Esophagus muscularis mucosa (tissue), 4 donors: Measurements from ENCODE around the gene SMIM29. TPM values are rescaled to one million over a fixed set of nuclear protein-coding genes. Genes with fewer than 3 reads are reported as not detected.
"Not testable (repeated sequence)": the region's sequence is repeated elsewhere in the genome, so short reads cannot be mapped to it uniquely, and the experiment has no call there.

ENCODE experiments used
- DNase-seq: peaks from one replicate; pipeline ENCODE4 v3.0.0-alpha.2; 2017; ENCODE audit errors: extremely low spot score
- H3K27ac ChIP-seq, 4 donors: fragments of 200-600 bp; sonication (generic); replicated peaks in 1 of 4; 1 replicate in 3 of 4; 2 replicates in 1 of 4; pipeline ENCODE4 v1.5.1; 2016 to 2019; ENCODE audit warnings: mild to moderate bottlenecking in 1 of 4
- H3K27me3 ChIP-seq, 4 donors: fragments of 200-600 bp; sonication (generic); one replicate each; pipeline versions ENCODE4 v1.5.1 to v1.6.0; 2016 to 2019
- H3K36me3 ChIP-seq, 4 donors: fragments of 200-600 bp; sonication (generic); one replicate each; pipeline ENCODE4 v1.5.1; 2016 to 2019
- H3K4me1 ChIP-seq, 4 donors: fragments of 200-600 bp; sonication (generic); one replicate each; pipeline ENCODE4 v1.5.1; 2016 to 2019
- H3K4me3 ChIP-seq, 4 donors: fragments of 200-600 bp; sonication (generic); 1 replicate in 2 of 4; 2 replicates in 2 of 4; pipeline ENCODE4 v1.5.1; 2016 to 2019; ENCODE audit warnings: mild to moderate bottlenecking in 4 of 4, moderate library complexity in 1 of 4
- H3K9me3 ChIP-seq, 4 donors: fragments of 200-600 bp; sonication (generic); 1 replicate in 3 of 4; 2 replicates in 1 of 4; pipeline ENCODE4 v1.5.1; 2016 to 2019
- EP300 ChIP-seq: sonication (generic); formaldehyde crosslinking; IDR thresholded peaks from one replicate; pipeline ENCODE4 v1.6.1; 2017; ENCODE audit warnings: antibody characterized with exemption
- POLR2A ChIP-seq: fragments of 450-650 bp; IDR thresholded peaks from one replicate; pipeline ENCODE4 v1.6.1; 2017; ENCODE audit warnings: antibody characterized with exemption, moderate library complexity, mild to moderate bottlenecking, low read depth
- POLR2AphosphoS5 ChIP-seq, 2 donors: sonication (generic); formaldehyde crosslinking; IDR thresholded peaks; one replicate each; pipeline ENCODE4 v1.6.1; 2017; ENCODE audit warnings: antibody characterized with exemption in 2 of 2
- WGBS: methylation state at CpG from one replicate; pipeline ENCODE4 v1.1.5; 2018; 5-methylcytosine and 5-hydroxymethylcytosine counted together
- intact Hi-C: fragments of 100-400 bp; cut with DNase I; formaldehyde crosslinking; loops from one replicate; pipeline ENCODE4 v1.15.1; 2023
- total RNA-seq, 4 donors: library from RNA; depleted of rRNA; stranded (reverse); fragments of >200 nt; gene quantifications; one replicate each; pipeline versions ENCODE4 v1.1.0 to v1.2.1, GENCODE V29; 2016
- TF ChIP-seq, protein P1 (sequence below), 3 experiments: fragments of 200-600 bp in 2 of 3; fragments of 450-650 bp in 1 of 3; sonication (generic) in 2 of 3; IDR thresholded peaks; one replicate each; pipeline ENCODE4 v1.5.1; 2017 to 2019; ENCODE audit warnings: antibody characterized with exemption in 3 of 3, mild to moderate bottlenecking in 2 of 3, moderate library complexity in 1 of 3

Gene SMIM29
- total RNA-seq, 4 donors from 2014 or later: 21.2 to 26.3 (median 23.4) TPM

DNA sequence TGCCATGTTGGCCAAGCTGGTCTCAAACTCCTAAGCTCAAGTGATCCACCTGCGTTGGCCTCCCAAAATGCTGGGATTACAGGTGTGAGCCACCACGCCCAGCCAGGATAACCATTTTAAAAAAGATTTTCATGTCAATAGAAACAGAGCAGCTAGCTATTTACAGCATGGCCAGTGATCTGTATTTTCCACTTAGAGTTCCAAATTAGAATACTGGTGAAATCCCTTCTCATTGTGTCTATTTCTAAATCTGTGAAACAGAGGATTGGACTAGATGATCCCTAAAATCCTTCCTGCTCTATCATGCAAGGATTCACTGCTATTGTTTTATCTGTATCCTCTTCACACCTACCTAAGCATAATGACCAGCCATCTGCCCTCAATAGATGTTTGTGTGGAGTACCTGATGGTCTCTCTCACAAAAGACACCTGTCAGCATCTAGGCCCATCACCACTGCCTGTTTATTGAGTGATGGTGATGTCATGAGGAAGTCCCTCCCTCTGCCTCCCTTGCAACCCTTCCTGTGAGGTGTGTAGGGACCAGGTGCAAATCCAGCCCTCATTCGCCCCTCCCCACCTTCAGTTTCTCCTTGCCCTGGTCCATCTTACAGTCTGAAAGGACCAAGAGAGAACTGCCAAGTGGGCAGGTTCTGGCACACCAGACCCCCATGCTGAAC, 26.5 kb upstream of the SMIM29 start:
- TF ChIP-seq EP300: no peak
- TF ChIP-seq, protein P1, sequence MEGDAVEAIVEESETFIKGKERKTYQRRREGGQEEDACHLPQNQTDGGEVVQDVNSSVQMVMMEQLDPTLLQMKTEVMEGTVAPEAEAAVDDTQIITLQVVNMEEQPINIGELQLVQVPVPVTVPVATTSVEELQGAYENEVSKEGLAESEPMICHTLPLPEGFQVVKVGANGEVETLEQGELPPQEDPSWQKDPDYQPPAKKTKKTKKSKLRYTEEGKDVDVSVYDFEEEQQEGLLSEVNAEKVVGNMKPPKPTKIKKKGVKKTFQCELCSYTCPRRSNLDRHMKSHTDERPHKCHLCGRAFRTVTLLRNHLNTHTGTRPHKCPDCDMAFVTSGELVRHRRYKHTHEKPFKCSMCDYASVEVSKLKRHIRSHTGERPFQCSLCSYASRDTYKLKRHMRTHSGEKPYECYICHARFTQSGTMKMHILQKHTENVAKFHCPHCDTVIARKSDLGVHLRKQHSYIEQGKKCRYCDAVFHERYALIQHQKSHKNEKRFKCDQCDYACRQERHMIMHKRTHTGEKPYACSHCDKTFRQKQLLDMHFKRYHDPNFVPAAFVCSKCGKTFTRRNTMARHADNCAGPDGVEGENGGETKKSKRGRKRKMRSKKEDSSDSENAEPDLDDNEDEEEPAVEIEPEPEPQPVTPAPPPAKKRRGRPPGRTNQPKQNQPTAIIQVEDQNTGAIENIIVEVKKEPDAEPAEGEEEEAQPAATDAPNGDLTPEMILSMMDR (IDR thresholded peaks at IDR 0.05): no peak
- TF ChIP-seq POLR2AphosphoS5 (IDR thresholded peaks at IDR 0.05): no peak
- no peak for TF ChIP-seq POLR2A
- Histone ChIP-seq H3K4me1 (peaks cover 4 to 23% (median 4%) of the 10 kb centered on the region in 4 donors), H3K27ac (no peak overlapping the region), H3K4me3 (no peak overlapping the region), H3K36me3 (peaks cover 0 to 23% (median 8%) of the 10 kb centered on the region in 4 donors), H3K27me3 (no peaks in the 10 kb centered on the region), H3K9me3 (no peaks in the 10 kb centered on the region)
- intact Hi-C loops: no loop called here
- no peak for DNase-seq
- 92% methylated on average over 3 of the region's 3 CpGs for WGBS

DNA sequence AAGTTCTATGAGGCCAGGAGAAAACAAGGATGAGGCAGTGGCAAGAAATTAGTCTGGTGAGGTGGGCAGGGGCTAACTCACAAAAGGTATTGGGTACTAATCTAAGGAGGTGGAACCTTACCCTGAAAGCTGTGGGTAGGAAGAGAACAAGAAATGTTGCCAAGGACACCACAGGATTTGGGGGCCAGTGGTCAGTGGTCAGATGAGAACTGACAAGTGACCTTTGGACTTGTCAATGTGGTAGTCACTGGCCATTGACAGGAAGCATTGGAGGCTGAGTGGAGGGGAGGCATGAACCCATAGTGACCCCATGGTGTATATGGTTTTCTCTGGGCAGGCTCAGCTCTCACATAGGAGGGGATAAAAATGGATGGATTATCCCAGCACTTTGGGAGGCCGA, 25.3 kb upstream of the SMIM29 start:
- Histone ChIP-seq H3K27me3 (no peaks in the 10 kb centered on the region), H3K9me3 (no peaks in the 10 kb centered on the region), H3K4me3 (no peak overlapping the region), H3K27ac (no peak overlapping the region), H3K36me3 (peaks cover 0 to 12% (median under 1%) of the 10 kb centered on the region in 4 donors), H3K4me1 (peaks cover 4 to 23% (median 4%) of the 10 kb centered on the region in 4 donors)
- 90% methylated on average over 1 of the region's 1 CpG for WGBS
- intact Hi-C loops: no loop called here
- no peak for DNase-seq
- no peak for TF ChIP-seq POLR2AphosphoS5 (IDR thresholded peaks at IDR 0.05)
- TF ChIP-seq, protein P1 (IDR thresholded peaks at IDR 0.05): no peak
- no peak for TF ChIP-seq POLR2A
- no peak for TF ChIP-seq EP300

DNA sequence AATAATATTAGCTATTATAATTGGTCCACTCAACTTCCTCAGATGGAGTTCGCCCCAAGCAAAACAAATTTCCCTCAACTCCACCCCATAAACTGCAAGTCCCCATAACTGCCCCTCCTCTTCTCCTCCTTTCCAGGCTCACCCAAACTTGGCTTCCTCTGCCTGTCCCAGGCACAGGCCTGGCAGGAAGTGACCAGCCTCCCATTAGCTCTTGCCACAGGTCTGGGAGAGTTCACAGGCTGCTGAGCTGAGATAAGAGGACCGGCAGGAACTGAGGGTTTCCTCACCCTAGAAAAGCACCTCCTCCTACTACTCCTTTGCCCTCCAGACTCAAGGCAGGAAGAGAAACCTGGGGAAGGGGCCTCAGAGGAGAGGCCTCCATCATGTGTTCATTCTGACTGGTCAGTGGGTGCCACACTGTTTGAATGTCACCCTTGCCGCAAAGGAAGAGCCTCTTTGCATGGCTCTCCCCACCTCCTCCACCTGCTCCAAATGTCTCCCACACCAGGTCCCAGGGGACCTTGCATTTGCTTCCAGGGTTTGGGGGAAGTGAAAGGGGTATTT, 24.5 kb upstream of the SMIM29 start:
- 68% methylated on average over 3 of the region's 3 CpGs for WGBS
- peaks cover 4 to 23% (median 4%) of the 10 kb centered on the region in 4 donors for H3K4me1 ChIP-seq
- H3K9me3 ChIP-seq: no peaks in the 10 kb centered on the region
- H3K27me3 ChIP-seq: no peaks in the 10 kb centered on the region
- DNase-seq: no peak
- intact Hi-C loops: no loop called here
- H3K36me3 ChIP-seq: peaks cover 0 to 6% (median 0%) of the 10 kb centered on the region in 4 donors
- no peak overlapping the region for H3K4me3 ChIP-seq
- no peak for TF ChIP-seq POLR2A
- TF ChIP-seq, protein P1 (IDR thresholded peaks at IDR 0.05): no peak
- peak; percentile 48 to 60 for TF ChIP-seq POLR2AphosphoS5 (IDR thresholded peaks at IDR 0.05)
- no peak for TF ChIP-seq EP300
- H3K27ac ChIP-seq: peak overlapping the region in 1 of 4 donors; percentile 23

DNA sequence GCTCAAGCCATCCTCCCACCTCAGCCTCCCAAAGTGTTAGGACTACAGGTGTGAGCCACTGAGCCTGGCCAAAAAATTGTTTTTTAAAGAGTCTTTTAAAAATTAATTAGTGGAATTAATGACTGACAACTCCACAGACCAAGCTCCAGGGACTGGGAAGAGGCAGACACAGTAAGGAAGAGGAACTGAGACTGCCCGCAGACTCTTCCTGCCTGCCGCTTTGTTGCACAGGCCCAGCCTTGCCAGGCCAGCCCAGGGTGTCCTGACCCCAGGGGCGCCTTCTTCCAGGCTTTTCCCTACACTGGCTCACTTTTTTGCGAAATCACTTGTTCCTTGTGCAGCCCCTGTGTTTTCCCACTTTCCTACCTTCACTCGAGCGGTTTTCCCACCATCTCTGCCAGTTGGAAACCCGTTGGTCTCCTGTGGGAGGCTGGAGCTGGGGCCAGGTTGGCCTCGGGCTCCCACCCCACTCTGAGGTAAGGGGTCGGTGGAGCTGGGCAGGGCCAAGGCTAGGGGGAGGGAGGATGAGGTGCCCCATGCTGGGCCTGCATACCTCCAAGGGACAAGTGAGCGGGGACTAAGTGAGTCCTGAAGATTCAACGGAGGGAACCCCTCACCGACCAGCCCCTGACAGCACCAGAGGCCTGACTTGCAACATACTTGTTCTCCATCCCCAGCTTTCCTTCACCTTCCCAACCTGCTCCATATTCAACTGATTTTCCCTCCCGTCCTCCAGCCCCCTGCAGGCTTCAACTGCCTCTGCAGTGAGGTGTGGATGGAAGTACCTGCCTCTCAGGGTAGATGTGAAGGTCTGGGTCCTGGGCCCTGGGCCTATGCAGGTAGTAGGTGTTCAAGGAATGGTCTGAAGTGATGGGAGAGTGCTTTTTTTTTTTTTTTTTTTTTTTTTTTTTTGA, 23.5 kb upstream of the SMIM29 start:
- intact Hi-C loops: no loop called here
- WGBS: 81% methylated on average over 13 of the region's 13 CpGs

DNA sequence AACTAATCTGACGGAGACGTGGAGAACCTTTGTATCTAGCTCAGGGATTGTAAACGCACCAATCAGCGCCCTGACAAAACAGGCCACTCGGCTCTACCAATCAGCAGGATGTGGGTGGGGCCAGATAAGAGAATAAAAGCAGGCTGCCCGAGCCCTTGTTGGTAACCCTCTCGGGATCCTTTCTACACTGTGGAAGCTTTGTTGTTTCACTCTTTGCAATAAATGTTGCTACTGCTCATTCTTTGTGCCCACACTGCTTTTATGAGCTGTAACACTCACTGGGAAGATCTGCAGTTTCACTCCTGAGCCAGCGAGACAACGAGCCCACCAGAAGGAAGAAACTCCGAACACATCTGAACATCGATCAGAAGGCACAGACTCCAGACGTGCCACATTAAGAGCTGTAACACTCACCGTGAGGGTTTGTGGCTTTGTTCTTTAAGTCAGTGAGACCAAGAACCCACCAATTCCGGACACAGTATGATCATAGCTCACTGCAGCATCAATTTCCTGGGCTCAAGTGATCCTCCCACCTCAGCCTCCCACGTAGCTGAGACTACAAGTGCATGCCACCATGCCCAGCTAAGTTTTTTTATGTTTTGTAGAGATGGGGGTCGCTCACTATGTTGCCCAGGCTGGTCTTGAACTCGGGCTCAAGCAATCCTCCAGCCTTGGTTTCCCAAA, 21.0 kb upstream of the SMIM29 start:
- H3K36me3 ChIP-seq, H3K27ac ChIP-seq, DNase-seq, intact Hi-C loops, H3K27me3 ChIP-seq, H3K4me3 ChIP-seq, H3K9me3 ChIP-seq: not testable (repeated sequence)
- peaks cover 4 to 14% (median 4%) of the 10 kb centered on the region in 4 donors for H3K4me1 ChIP-seq
- WGBS: 79% methylated on average over 16 of the region's 17 CpGs

More for the DNA sequence above, 23.5 kb upstream of the SMIM29 start:
- Histone ChIP-seq H3K27me3 (no peaks in the 10 kb centered on the region), H3K4me3 (no peak overlapping the region), H3K9me3 (no peaks in the 10 kb centered on the region), H3K27ac (peak overlapping the region in 1 of 4 donors; percentile 45), H3K4me1 (peaks cover 4 to 23% (median 4%) of the 10 kb centered on the region in 4 donors), H3K36me3 (no peaks in the 10 kb centered on the region)
- no peak for DNase-seq
- TF ChIP-seq, protein P1 (IDR thresholded peaks at IDR 0.05): no peak

DNA sequence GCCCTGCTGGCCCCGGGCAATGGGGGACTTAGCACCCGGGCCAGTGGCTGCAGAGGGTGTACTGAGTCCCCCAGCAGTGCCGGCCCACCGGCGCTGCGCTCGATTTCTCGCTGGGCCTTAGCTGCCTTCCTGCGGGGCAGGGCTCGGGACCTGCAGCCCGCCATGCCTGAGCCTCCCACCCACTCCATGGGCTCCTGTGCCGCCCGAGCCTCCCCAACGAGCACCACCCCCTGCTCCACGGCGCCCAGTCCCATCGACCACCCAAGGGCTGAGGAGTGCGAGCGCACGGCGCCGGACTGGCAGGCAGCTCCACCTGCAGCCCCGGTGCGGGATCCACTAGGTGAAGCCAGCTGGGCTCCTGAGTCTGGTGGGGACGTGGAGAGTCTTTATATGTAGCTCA, 20.3 kb upstream of the SMIM29 start:
- 96% methylated on average over 11 of the region's 25 CpGs for WGBS
- DNase-seq, H3K27ac ChIP-seq, H3K4me3 ChIP-seq, H3K27me3 ChIP-seq, H3K36me3 ChIP-seq, H3K9me3 ChIP-seq, intact Hi-C loops: not testable (repeated sequence)
- H3K4me1 ChIP-seq: peaks cover 4 to 14% (median 4%) of the 10 kb centered on the region in 4 donors
